ENCODE results near the gene COL4A2.

The COL4A2 gene

GRCh38 chr13:110516500-110516899 is 209.4 kb downstream of the COL4A2 start:
- H3K27me3 Mint-ChIP-seq: no peaks in the 10 kb centered on the region
- H3K9me3 Mint-ChIP-seq: no peaks in the 10 kb centered on the region
- no peak overlapping the region for H3K27ac Mint-ChIP-seq
- no peaks in the 10 kb centered on the region for H3K36me3 Mint-ChIP-seq
- H3K4me3 Mint-ChIP-seq: no peak overlapping the region
- H3K4me1 Mint-ChIP-seq: no peaks in the 10 kb centered on the region

GRCh38 chr13:110517505-110518225 is 210.6 kb downstream of the COL4A2 start:
- H3K4me1 Mint-ChIP-seq: no peaks in the 10 kb centered on the region
- no peaks in the 10 kb centered on the region for H3K27me3 Mint-ChIP-seq
- H3K4me3 Mint-ChIP-seq: no peak overlapping the region
- H3K9me3 Mint-ChIP-seq: no peaks in the 10 kb centered on the region
- H3K27ac Mint-ChIP-seq: no peak overlapping the region
- no peaks in the 10 kb centered on the region for H3K36me3 Mint-ChIP-seq

DNA sequence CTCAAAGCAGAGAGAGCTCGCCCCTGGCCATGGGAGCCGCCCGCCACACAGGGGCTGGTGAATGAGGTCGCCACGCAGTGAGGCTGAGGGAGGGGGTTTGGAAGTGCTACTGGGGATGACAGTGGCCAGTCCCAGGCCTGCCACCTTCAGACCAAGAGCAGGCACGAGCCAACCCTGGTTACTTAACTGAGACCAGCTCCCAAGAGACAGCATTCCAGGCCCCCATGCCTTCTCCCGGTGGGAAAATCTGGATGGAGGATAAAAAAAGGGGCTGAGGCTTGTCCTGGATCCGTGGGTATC is 211.1 kb downstream of the COL4A2 start:
- Mint-ChIP-seq H3K4me3 (no peak overlapping the region), H3K9me3 (no peaks in the 10 kb centered on the region), H3K27ac (no peak overlapping the region), H3K36me3 (no peaks in the 10 kb centered on the region), H3K4me1 (no peaks in the 10 kb centered on the region), H3K27me3 (no peaks in the 10 kb centered on the region)

DNA sequence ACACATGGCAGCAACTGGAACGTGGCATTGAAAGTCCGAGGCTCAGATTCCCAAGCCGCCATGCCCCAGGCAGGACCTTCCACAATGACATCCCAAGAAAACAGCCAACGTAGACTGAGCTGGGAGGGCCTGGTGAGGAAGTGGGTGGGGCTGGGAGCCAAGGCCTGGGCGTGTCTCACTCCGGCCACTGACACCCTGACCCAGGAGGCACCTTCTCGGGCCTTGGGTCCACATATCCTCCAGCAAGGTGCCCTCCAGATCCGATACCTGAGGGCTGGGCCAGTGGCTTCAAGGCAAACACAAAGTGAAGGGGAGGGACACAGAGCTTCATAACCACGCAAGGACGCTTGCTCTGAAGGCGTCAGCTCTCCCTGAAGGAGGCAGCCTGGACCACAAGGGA is 211.5 kb downstream of the COL4A2 start:
- Mint-ChIP-seq H3K9me3 (no peaks in the 10 kb centered on the region), H3K36me3 (no peaks in the 10 kb centered on the region), H3K4me3 (no peak overlapping the region), H3K27me3 (no peaks in the 10 kb centered on the region), H3K27ac (no peak overlapping the region), H3K4me1 (no peaks in the 10 kb centered on the region)

DNA sequence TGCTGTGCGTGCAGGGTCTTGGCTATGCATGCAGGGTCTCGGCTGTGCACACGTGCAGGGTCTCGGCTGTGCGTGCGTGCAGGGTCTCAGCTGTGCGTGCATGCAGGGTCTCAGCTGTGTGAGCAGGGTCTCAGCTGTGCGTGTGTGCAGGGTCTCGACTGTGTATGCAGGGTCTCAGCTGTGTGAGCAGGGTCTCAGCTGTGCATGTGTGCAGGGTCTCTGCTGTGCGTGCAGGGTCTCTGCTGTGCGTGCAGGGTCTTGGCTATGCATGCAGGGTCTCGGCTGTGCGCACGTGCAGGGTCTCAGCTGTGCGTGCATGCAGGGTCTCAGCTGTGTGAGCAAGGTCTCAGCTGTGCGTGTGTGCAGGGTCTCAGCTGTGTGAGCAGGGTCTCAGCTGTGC is 212.0 kb downstream of the COL4A2 start:
- Mint-ChIP-seq H3K27ac (no peak overlapping the region), H3K27me3 (no peaks in the 10 kb centered on the region), H3K36me3 (no peaks in the 10 kb centered on the region), H3K4me3 (no peak overlapping the region), H3K9me3 (no peaks in the 10 kb centered on the region), H3K4me1 (peaks cover 4% of the 10 kb centered on the region)

DNA sequence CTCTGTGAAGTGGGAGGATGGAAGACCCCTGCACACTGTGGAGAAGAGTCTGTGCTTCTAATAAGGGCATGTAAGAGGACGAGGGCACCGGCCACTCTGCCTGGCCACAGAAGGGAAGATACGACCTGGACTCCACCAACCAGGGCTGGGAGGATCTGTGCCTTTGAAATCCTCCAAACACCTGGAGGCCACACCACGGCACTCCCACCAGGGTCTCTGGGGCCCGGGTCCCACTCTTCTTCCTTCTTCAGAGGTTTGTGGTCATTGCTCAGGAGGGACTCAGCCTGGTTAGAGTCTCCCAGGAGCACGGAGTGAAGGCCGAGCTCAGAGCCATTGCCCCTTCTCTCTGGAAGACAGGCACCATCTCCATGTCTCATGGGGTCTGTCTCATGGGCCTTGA is 212.4 kb downstream of the COL4A2 start:
- Mint-ChIP-seq H3K9me3 (no peaks in the 10 kb centered on the region), H3K27me3 (no peaks in the 10 kb centered on the region), H3K27ac (no peak overlapping the region), H3K4me3 (no peak overlapping the region), H3K36me3 (no peaks in the 10 kb centered on the region), H3K4me1 (peaks cover 8% of the 10 kb centered on the region)

GRCh38 chr13:110520431-110521295 is 213.6 kb downstream of the COL4A2 start:
- Mint-ChIP-seq H3K4me1 (peaks cover 20% of the 10 kb centered on the region), H3K27me3 (no peaks in the 10 kb centered on the region), H3K36me3 (no peaks in the 10 kb centered on the region), H3K27ac (no peak overlapping the region), H3K4me3 (no peak overlapping the region), H3K9me3 (no peaks in the 10 kb centered on the region)

DNA sequence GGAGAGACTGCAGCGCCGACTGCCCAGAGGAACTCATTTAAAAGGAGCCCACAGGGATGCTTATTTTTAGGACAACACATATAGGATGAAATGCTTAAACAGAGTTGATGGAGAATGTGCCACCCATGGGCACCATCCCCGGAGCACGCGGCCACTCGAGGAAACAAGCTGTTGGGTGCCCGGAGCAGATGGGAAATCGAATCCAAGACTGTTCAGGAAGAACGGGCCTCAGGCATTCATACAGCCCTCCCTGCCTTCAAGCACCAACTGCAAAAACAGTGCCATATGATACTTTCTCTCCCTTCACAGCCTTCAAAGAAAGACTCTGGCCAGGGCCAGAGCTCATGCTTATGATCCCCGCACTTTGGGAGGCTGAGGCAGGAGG is 214.2 kb downstream of the COL4A2 start:
- H3K36me3 Mint-ChIP-seq: no peaks in the 10 kb centered on the region
- no peak overlapping the region for H3K27ac Mint-ChIP-seq
- H3K4me1 Mint-ChIP-seq: peaks cover 26% of the 10 kb centered on the region
- H3K9me3 Mint-ChIP-seq: no peaks in the 10 kb centered on the region
- no peaks in the 10 kb centered on the region for H3K27me3 Mint-ChIP-seq
- H3K4me3 Mint-ChIP-seq: no peak overlapping the region

- no peaks in the 10 kb centered on the region for H3K36me3 Mint-ChIP-seq
- no peaks in the 10 kb centered on the region for H3K9me3 Mint-ChIP-seq
- H3K27ac Mint-ChIP-seq: no peak overlapping the region
- H3K4me3 Mint-ChIP-seq: no peak overlapping the region
- no peaks in the 10 kb centered on the region for H3K27me3 Mint-ChIP-seq
- H3K4me1 Mint-ChIP-seq: peaks cover 32% of the 10 kb centered on the region
Measured at GRCh38 chr13:110521946-110522345, 214.9 kb downstream of the COL4A2 start.

DNA sequence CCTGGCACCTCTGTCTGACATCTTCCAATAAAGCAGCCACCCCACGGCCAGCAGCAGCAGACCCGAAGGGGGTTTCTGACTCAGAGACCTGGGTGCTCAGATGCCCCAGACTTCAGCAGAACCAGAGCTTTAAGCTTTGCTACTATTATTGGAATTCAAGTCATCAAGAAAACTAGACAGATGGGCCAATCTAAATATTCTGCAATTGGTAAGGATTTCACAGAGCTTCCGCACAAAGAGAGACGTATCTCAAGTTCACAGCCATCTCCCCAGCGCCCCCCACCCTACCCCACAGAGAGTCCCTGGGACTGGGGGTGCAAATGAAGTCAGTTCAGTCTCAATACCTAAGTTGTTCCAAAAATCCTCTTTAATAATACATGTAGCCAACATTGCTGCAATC is 215.6 kb downstream of the COL4A2 start:
- Mint-ChIP-seq H3K27me3 (no peaks in the 10 kb centered on the region), H3K4me3 (no peak overlapping the region), H3K9me3 (no peaks in the 10 kb centered on the region), H3K27ac (no peak overlapping the region), H3K36me3 (no peaks in the 10 kb centered on the region), H3K4me1 (peaks cover 32% of the 10 kb centered on the region)

DNA sequence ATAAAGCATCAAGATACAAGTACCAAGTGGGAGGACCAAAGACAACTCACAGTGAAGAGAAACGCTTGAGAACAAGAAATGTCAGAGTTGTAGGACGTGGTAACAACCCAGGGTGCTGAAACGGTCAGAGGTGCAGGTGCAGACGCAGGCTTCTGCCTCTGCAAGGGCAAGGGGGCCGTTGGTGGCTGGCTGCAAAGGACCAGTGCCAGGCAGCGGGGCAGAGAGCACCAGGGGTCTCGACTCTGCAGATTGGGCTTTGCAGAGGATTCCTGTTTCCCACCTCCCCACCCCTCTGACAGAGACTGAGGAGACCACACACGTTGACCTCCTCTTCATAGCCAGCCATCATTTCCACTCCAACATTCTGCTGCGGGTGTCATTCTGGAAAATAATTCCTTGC is 216.1 kb downstream of the COL4A2 start:
- peaks cover 32% of the 10 kb centered on the region for H3K4me1 Mint-ChIP-seq
- H3K9me3 Mint-ChIP-seq: no peaks in the 10 kb centered on the region
- no peak overlapping the region for H3K27ac Mint-ChIP-seq
- no peaks in the 10 kb centered on the region for H3K27me3 Mint-ChIP-seq
- H3K4me3 Mint-ChIP-seq: no peak overlapping the region
- no peaks in the 10 kb centered on the region for H3K36me3 Mint-ChIP-seq

DNA sequence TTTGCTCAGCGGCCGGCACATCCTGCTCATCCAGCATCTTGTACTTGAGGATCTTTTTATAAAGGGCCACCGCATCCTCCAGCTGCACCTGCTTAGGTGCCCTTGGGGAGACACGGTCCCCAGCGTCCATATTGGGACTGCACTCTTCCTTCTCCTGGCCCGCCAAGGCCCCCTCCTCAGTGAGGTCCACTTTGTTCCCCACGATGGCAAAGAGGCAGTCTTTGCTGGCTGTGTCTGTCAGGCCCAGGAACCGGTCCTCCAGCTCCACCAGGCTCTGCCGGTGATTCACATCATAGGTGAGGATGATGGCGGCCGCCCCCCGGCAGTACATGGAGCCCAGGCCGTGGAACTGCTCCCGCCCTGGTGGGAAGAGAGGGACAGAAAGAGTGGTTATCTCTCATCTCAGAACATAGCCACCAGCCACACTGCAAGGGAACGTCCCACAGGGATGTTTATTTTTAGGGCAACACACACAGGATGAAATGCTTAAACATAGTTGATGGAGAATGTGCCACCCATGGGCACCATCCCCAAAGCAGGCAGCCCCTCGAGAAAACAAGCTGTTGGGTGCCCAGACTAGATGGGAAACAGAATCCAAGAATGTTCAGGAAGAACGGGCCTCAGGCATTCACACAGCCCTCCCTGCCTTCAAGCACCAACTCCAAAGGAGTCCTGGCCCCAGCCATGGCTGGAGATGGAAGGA is 216.9 kb downstream of the COL4A2 start:
- peak overlapping the region; percentile 64 for H3K4me3 Mint-ChIP-seq
- H3K27me3 Mint-ChIP-seq: no peaks in the 10 kb centered on the region
- H3K36me3 Mint-ChIP-seq: no peaks in the 10 kb centered on the region
- H3K9me3 Mint-ChIP-seq: no peaks in the 10 kb centered on the region
- no peak overlapping the region for H3K27ac Mint-ChIP-seq
- H3K4me1 Mint-ChIP-seq: peaks cover 32% of the 10 kb centered on the region

GRCh38 chr13:110524541-110525257 is 217.6 kb downstream of the COL4A2 start:
- Mint-ChIP-seq H3K36me3 (no peaks in the 10 kb centered on the region), H3K4me3 (peak overlapping the region; percentile 64), H3K27me3 (no peaks in the 10 kb centered on the region), H3K9me3 (no peaks in the 10 kb centered on the region), H3K27ac (no peak overlapping the region), H3K4me1 (peaks cover 32% of the 10 kb centered on the region)

DNA sequence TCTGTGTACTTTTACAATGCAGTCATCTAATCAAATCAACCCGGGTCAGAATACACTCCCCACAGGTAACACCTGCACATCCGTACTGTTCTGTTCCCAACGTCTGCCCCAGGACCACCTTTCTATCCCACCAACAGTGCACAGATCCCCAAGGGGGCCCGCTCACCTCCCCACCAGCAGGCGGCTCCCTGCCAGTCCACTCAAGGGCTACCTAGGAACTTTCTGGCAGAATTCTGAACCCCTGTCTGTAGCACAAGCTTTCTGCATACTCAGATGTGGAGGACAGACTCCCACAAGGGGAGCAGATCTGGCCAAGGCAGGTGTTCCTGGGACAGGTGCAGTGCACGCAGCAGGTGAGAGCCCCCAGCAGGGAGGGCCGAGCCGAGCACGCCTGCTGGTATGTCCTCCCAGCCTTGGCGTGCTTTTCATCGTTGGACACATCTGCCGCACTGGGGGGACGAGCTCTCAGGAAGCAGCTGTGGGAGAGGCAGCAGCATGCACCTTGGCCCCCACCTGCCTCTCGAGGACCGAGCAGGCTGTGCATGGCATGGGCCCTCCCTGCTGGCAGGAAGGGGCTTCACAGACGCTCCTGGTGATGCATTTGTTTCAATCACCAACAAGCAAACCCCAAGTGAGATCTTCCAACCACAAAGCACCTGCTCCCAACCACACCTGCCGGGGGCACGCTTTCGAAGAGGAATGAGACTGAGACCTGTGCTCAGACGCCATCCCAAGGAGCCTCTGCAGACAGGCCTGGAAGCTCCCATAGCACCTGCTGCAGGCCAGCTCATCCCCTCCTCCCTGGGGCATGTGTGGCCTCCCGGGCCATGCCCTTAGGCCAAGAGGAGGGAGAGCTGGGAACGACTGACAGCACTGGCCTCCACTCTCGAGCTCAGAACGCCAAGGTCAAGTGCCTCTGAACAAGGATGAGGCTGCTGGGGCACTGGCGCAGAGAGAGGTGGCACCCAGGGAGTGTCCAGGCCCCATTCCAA is 218.5 kb downstream of the COL4A2 start:
- H3K27ac Mint-ChIP-seq: no peak overlapping the region
- no peaks in the 10 kb centered on the region for H3K36me3 Mint-ChIP-seq
- no peaks in the 10 kb centered on the region for H3K9me3 Mint-ChIP-seq
- peaks cover 32% of the 10 kb centered on the region for H3K4me1 Mint-ChIP-seq
- H3K27me3 Mint-ChIP-seq: no peaks in the 10 kb centered on the region
- peak overlapping the region; percentile 64 for H3K4me3 Mint-ChIP-seq

GRCh38 chr13:110528371-110528770 is 221.3 kb downstream of the COL4A2 start:
- no peaks in the 10 kb centered on the region for H3K27me3 Mint-ChIP-seq
- no peaks in the 10 kb centered on the region for H3K36me3 Mint-ChIP-seq
- H3K9me3 Mint-ChIP-seq: no peaks in the 10 kb centered on the region
- peaks cover 32% of the 10 kb centered on the region for H3K4me1 Mint-ChIP-seq
- no peak overlapping the region for H3K27ac Mint-ChIP-seq
- H3K4me3 Mint-ChIP-seq: no peak overlapping the region
